HG02763 (cell line): ENCODE results near the gene SGF29.
"Not testable (repeated sequence)": the region's sequence is repeated elsewhere in the genome, so short reads cannot be mapped to it uniquely, and the experiment has no call there.

Experiments used
- ATAC-seq: cut with Tn5 transposase; IDR thresholded peaks from one replicate; pipeline ENCODE4 v1.9.1; 2021; ENCODE audit warnings: mild to moderate bottlenecking, moderate library complexity; ENCODE audit not compliant: unreplicated experiment

The SGF29 gene

GRCh38 chr16:28563218-28563617, 9.5 kb downstream of the SGF29 start:
- ATAC-seq: no peak

- not testable (repeated sequence) for ATAC-seq
These were observed 12.7 kb downstream of the SGF29 start for GRCh38 chr16:28566233-28566925.

DNA sequence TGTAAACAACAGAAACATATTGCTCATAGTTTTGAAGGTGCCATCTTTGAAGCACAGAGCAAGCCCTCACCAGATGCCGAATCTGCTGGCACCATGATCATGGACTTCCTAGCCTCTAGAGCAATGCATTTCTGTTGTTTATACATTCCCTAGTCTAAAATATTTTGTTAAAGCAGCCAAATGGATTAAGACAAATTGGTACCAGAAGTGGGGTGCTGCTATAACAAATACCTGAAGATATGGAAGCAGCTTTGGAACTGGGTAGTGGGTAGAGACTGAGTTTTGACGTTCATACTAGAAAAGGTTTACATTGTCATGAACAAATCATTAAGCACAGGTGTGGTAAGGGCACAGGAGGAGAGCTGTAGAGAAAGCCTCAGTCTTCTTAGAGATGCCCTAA, 13.6 kb downstream of the SGF29 start:
- no peak for ATAC-seq

- ATAC-seq: no peak
These were observed 15.3 kb downstream of the SGF29 start for GRCh38 chr16:28569021-28569420.

- ATAC-seq: no peak
These were observed 16.4 kb downstream of the SGF29 start for GRCh38 chr16:28569968-28570752.

DNA sequence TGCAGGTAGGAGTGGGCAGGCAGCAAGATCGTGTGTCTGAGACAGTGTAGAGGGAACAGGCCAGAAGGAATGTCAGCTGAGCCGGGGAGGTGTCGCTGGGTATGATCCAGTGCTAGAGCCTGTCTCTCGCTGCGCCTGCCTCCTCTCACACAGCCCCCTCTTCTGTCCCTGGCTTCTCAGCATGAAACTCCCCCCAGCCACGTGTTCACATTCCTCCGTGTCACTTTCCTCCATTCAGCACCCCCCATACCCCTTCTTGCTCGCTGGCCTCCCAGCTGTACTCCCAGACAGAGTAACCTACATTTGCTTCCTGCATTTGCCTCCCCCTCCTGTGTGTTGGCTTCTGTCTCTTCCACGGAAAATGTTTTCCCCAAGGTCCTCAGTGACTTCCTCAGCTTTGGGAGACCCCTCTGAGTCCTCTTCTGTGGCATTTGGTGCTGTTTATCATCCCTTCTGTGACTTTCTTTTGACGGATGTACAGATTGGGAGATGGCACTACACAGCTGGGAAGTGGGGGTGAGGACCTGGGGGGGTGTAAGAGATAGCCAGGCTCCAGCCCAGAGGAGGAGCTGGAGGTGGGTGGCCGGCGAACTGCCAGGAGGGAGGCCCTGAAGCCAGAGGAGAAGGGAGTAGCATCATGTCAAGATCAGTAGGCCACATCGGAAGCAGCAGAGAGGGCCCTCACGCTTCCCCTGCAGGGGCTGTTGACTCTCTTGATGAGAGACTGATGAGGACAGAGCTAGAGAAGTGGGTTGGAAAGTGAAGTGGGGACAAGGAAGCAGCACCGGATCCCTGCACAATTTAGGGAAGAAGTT, 19.2 kb downstream of the SGF29 start:
- ATAC-seq: no peak

- no peak for ATAC-seq
These were observed 20.3 kb downstream of the SGF29 start for GRCh38 chr16:28573738-28574718.

- no peak for ATAC-seq
These were observed 21.2 kb downstream of the SGF29 start for GRCh38 chr16:28574925-28575324.

- no peak for ATAC-seq
These were observed 21.9 kb downstream of the SGF29 start for GRCh38 chr16:28575446-28576109.

DNA sequence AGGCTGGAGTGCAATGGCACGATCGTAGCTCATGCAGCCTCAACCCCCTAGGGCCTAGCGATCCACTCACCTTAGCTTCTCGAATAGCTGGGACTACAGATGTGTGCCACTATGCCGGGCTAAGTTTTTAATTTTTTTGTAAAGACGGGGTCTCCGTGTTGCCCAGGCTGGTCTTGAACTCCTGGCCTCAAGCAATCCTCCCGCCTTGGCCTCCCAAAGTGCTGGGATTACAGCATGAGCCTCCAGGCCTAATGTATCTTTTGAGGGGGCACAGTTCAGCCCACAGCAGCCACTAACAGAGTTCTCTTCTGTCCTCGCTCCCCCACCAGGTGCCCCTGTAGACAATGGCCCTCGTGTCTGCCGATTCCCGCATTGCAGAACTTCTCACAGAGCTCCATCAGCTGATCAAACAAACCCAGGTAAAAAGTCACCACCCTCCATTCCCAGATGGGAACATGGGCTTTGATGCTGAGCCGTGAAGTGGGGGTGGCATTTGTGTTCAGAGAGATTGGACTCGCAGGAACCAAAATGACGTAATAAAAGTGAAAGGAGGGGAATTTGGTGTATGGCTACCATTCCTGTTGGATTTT, 27.1 kb downstream of the SGF29 start:
- no peak for ATAC-seq

GRCh38 chr16:28585674-28586073, 32.0 kb downstream of the SGF29 start:
- ATAC-seq: no peak

- ATAC-seq: no peak
These were observed 32.7 kb downstream of the SGF29 start for GRCh38 chr16:28586466-28586865.

GRCh38 chr16:28587386-28587785, 33.7 kb downstream of the SGF29 start:
- no peak for ATAC-seq

DNA sequence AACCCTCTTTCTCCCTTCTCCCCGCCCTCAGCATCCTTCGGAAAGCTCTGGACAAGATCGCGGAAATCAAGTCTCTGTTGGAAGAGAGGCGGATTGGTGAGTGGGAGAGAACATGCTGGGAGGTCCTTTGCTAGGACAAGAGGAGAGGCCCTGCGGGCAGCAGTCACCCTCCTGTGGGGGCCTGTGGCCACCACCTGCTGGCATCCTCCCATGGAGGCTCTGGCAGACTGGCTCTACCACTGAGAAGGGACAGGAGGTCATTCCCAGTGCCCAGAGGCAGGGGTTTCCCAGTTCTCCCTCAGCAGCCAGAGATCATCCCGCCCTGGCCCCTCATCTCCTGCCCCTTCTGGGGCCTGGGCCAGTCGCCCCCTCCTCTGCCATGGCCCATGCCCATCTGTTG, 35.3 kb downstream of the SGF29 start:
- ATAC-seq: no peak

- ATAC-seq: no peak
These were observed 36.2 kb downstream of the SGF29 start for GRCh38 chr16:28589930-28590329.

- ATAC-seq: no peak
These were observed 36.9 kb downstream of the SGF29 start for GRCh38 chr16:28590384-28591340.

DNA sequence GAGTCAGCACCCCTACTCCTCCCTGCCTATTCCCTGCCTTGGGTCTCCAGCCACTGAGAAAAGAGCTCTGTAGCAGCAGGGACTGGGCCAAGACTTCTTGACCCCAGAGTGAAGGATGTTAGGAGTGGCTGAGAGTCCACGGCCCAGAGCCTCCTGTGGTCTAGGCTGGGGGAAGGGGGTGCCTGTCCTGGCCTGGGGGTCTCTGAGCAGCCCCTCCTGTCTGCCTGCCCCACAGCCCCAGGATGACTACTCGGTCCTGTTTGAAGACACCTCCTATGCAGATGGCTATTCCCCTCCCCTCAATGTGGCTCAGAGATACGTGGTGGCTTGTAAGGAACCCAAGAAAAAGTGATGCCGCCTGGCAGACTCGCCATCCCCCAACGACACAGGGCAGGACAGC, 37.6 kb downstream of the SGF29 start:
- no peak for ATAC-seq

- ATAC-seq: no peak
These were observed 38.8 kb downstream of the SGF29 start for GRCh38 chr16:28592511-28592910.
